Measurements from ENCODE around the gene PLSCR3. TPM values are rescaled to one million over a fixed set of nuclear protein-coding genes. Genes with fewer than 3 reads are reported as not detected.
"Not testable (repeated sequence)": the region's sequence is repeated elsewhere in the genome, so short reads cannot be mapped to it uniquely, and the experiment has no call there.

PLSCR3 gene
- total RNA-seq, 1 donor from 2014 or later, result 6.6 TPM

DNA sequence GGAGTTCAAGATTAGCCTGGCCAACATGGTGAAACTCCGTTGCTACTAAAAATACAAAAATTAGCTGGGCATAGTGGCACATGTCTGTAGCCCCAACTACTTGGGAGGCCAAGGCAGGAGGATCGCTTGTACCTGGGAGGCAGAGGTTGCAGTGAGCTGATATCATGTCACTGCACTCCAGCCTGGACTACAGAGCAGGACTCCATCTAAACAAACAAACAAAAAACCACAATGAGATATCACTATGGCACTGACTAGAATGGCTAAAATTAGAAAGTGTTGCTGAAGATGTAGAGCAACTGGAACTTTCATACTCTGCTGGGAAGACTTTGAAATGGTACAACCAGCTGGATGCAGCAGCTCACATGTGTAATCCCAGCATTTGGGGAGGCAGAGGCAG, 20.0 kb downstream of the PLSCR3 start:
- no peaks in the 10 kb centered on the region for H3K4me1 ChIP-seq
- H3K27ac Mint-ChIP-seq, result no peak overlapping the region
- no peak overlapping the region for H3K4me3 ChIP-seq
- peaks cover 6% of the 10 kb centered on the region for H3K9me3 Mint-ChIP-seq
- H3K27me3 ChIP-seq, result peaks cover 11% of the 10 kb centered on the region
- H3K4me1 Mint-ChIP-seq, result no peaks in the 10 kb centered on the region
- no peak overlapping the region for H3K4me3 Mint-ChIP-seq
- H3K36me3 ChIP-seq, result no peaks in the 10 kb centered on the region
- no peaks in the 10 kb centered on the region for H3K36me3 Mint-ChIP-seq
- H3F3A ChIP-seq (ENCODE audit: low read depth), result no peaks in the 10 kb centered on the region
- TF ChIP-seq, protein P1, sequence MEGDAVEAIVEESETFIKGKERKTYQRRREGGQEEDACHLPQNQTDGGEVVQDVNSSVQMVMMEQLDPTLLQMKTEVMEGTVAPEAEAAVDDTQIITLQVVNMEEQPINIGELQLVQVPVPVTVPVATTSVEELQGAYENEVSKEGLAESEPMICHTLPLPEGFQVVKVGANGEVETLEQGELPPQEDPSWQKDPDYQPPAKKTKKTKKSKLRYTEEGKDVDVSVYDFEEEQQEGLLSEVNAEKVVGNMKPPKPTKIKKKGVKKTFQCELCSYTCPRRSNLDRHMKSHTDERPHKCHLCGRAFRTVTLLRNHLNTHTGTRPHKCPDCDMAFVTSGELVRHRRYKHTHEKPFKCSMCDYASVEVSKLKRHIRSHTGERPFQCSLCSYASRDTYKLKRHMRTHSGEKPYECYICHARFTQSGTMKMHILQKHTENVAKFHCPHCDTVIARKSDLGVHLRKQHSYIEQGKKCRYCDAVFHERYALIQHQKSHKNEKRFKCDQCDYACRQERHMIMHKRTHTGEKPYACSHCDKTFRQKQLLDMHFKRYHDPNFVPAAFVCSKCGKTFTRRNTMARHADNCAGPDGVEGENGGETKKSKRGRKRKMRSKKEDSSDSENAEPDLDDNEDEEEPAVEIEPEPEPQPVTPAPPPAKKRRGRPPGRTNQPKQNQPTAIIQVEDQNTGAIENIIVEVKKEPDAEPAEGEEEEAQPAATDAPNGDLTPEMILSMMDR (IDR thresholded peaks at IDR 0.05), result no peak
- no peak for TF ChIP-seq EZH2phosphoT487 (IDR thresholded peaks at IDR 0.05)
- no peak for TF ChIP-seq EZH2 (IDR thresholded peaks at IDR 0.05)
- H3K27me3 Mint-ChIP-seq (ENCODE audit: insufficient read depth, low read depth), result peaks cover 11% of the 10 kb centered on the region
- H3K9me3 ChIP-seq (ENCODE audit: low read depth), result peaks cover 4% of the 10 kb centered on the region
- H4K20me1 ChIP-seq (ENCODE audit: low read depth), result no peaks in the 10 kb centered on the region
- no peak overlapping the region for H3K27ac ChIP-seq
- no peaks in the 10 kb centered on the region for H3K79me2 ChIP-seq (ENCODE audit: low read depth)
- H3K9ac ChIP-seq, result no peak overlapping the region
- H2AFZ ChIP-seq (replicated peaks), result no peak overlapping the region
- no peak overlapping the region for H3K4me2 ChIP-seq
- no peak for DNase-seq (ENCODE audit: low spot score)

DNA sequence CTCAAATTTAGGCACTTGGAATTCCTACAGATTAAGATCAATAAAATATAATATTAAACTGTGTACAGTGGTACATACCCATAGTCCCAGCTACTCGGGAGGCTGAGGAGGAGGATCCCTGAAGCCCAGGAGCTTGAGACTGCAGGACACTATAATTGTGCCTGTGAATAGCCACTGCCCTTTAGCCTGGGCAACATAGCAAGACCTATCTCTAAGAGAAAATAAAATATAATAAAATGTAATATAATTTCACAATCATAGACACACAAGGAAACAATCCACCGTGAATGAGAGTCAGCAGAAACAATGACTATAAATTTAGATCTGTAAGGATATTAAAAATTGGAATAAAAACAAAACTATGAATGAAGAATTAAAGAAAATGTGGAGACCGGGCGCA, 23.5 kb downstream of the PLSCR3 start:
- Histone ChIP-seq H3K4me3 (no peak overlapping the region), H3K27me3 (peaks cover 7% of the 10 kb centered on the region), H3F3A (ENCODE audit: low read depth) (no peaks in the 10 kb centered on the region), H3K36me3 (no peaks in the 10 kb centered on the region), H4K20me1 (ENCODE audit: low read depth) (no peaks in the 10 kb centered on the region), H2AFZ (replicated peaks) (no peak overlapping the region), H3K9me3 (ENCODE audit: low read depth) (no peaks in the 10 kb centered on the region), H3K79me2 (ENCODE audit: low read depth) (no peaks in the 10 kb centered on the region), H3K9ac (no peak overlapping the region), H3K4me1 (no peaks in the 10 kb centered on the region), H3K4me2 (no peak overlapping the region), H3K27ac (no peak overlapping the region)
- Mint-ChIP-seq H3K9me3 (no peaks in the 10 kb centered on the region), H3K27me3 (ENCODE audit: insufficient read depth, low read depth) (peaks cover 3% of the 10 kb centered on the region), H3K27ac (no peak overlapping the region), H3K4me3 (no peak overlapping the region), H3K36me3 (no peaks in the 10 kb centered on the region), H3K4me1 (peaks cover 3% of the 10 kb centered on the region)
- DNase-seq (ENCODE audit: low spot score), result no peak
- TF ChIP-seq, protein P1 (IDR thresholded peaks at IDR 0.05), result no peak
- no peak for TF ChIP-seq EZH2 (IDR thresholded peaks at IDR 0.05)
- TF ChIP-seq EZH2phosphoT487 (IDR thresholded peaks at IDR 0.05), result no peak

DNA sequence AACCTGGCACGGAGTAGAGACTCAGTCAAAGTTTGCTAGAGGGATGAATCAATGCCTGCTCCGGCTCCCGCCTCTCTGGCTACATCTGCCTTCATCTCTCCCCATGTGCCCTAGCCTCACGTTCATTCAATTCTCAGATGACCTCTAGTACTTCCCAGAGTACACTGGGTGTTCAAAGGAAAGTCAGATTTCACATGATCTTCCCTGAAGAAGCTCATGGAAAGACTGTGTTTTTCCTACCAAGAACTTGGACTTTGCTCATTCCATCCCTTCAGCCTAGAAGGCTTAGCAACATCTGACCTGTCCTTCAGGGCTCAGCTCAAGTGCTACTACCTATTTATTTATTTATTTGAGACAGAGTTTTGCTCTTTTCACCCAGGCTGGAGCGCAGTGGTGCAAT, 24.5 kb downstream of the PLSCR3 start:
- Histone ChIP-seq H3K9me3 (ENCODE audit: low read depth) (no peaks in the 10 kb centered on the region), H3K27me3 (peaks cover 7% of the 10 kb centered on the region), H3K4me3 (no peak overlapping the region), H3K27ac (no peak overlapping the region), H2AFZ (replicated peaks) (no peak overlapping the region), H3K79me2 (ENCODE audit: low read depth) (no peaks in the 10 kb centered on the region), H4K20me1 (ENCODE audit: low read depth) (no peaks in the 10 kb centered on the region), H3K36me3 (no peaks in the 10 kb centered on the region), H3K9ac (no peak overlapping the region), H3F3A (ENCODE audit: low read depth) (no peaks in the 10 kb centered on the region), H3K4me1 (no peaks in the 10 kb centered on the region), H3K4me2 (no peak overlapping the region)
- no peak overlapping the region for H3K4me3 Mint-ChIP-seq
- H3K27me3 Mint-ChIP-seq (ENCODE audit: insufficient read depth, low read depth), result peaks cover 3% of the 10 kb centered on the region
- peaks cover 3% of the 10 kb centered on the region for H3K4me1 Mint-ChIP-seq
- no peaks in the 10 kb centered on the region for H3K36me3 Mint-ChIP-seq
- TF ChIP-seq EZH2phosphoT487 (IDR thresholded peaks at IDR 0.05) (no peak), EZH2 (IDR thresholded peaks at IDR 0.05) (no peak)
- TF ChIP-seq, protein P1 (IDR thresholded peaks at IDR 0.05), result no peak
- H3K27ac Mint-ChIP-seq, result no peak overlapping the region
- no peak for DNase-seq (ENCODE audit: low spot score)
- H3K9me3 Mint-ChIP-seq, result no peaks in the 10 kb centered on the region

DNA sequence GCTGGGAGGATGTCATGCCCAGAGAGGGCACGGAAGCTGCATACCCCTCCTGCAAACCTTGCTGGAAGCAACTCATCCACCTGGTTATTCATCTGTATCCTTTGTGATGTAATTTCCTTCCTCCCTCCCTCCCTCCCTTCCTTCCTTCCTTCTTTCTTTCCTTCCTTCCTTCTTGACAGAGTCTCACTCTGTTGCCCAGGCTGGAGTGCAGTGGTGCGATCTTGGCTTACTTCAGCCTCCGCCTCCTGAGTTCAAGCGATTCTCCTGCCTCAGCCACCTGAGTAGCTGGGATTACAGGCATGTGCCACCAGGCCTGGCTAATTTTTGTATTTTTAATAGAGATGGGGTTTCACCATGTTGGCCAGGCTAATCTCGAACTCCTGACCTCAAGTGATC, 25.7 kb downstream of the PLSCR3 start:
- not testable (repeated sequence) for H3K4me3 ChIP-seq; H3K4me3 Mint-ChIP-seq; H3K27me3 Mint-ChIP-seq (ENCODE audit: insufficient read depth, low read depth); H3K4me2 ChIP-seq; H3K9me3 ChIP-seq (ENCODE audit: low read depth); H3K36me3 ChIP-seq; H3K4me1 Mint-ChIP-seq; DNase-seq (ENCODE audit: low spot score); H3F3A ChIP-seq (ENCODE audit: low read depth); H3K9me3 Mint-ChIP-seq; H3K27me3 ChIP-seq; H3K4me1 ChIP-seq; H3K27ac ChIP-seq; H3K9ac ChIP-seq; H3K79me2 ChIP-seq (ENCODE audit: low read depth); H4K20me1 ChIP-seq (ENCODE audit: low read depth); H3K36me3 Mint-ChIP-seq; H2AFZ ChIP-seq (replicated peaks); H3K27ac Mint-ChIP-seq

Measured in neural progenitor cell (in vitro differentiated cells).